Mucosa of descending colon (tissue), 3 donors: Measurements from ENCODE around the gene IL15RA. TPM values are rescaled to one million over a fixed set of nuclear protein-coding genes. Genes with fewer than 3 reads are reported as not detected.

ENCODE experiments used
- ATAC-seq: fragments of 200-7000 bp; cut with Tn5 transposase; one replicate; pipeline ENCODE4 v1.9.1; 2020; ENCODE audit warnings: mild to moderate bottlenecking, moderate library complexity
- DNase-seq, 3 donors: peaks; one replicate each; pipeline ENCODE4 v3.0.0-alpha.2; 2020
- H3K36me3 ChIP-seq: fragments of 200-600 bp; one replicate; pipeline ENCODE4 v1.8.0; 2021; ENCODE audit warnings: low read depth, mild to moderate bottlenecking
- H3K4me1 ChIP-seq: fragments of 200-600 bp; one replicate; pipeline ENCODE4 v1.8.0; 2021; ENCODE audit warnings: low read depth, mild to moderate bottlenecking
- H3K4me3 ChIP-seq: fragments of 200-600 bp; one replicate; pipeline ENCODE4 v1.8.0; 2021; ENCODE audit warnings: mild to moderate bottlenecking
- H3K9me3 ChIP-seq: fragments of 200-600 bp; one replicate; pipeline ENCODE4 v1.8.0; 2021; ENCODE audit warnings: mild to moderate bottlenecking
- intact Hi-C, 2 donors: fragments of 100-400 bp; cut with DNase I in 1 of 2; cut with micrococcal nuclease in 1 of 2; formaldehyde crosslinking; loops; one replicate each; pipeline versions ENCODE4 v1.11.0 to v1.11.1; 2022; cut with DNase I, micrococcal nuclease
- total RNA-seq, 3 donors: library from RNA; stranded (reverse); fragmentation: NEBNext Ultra II Directional in 2 of 3; extraction: Animal tissue kit (Norgen Biotek cat#: 25700) in 2 of 3; gene quantifications; one replicate each; pipeline versions ENCODE4 v1.2.1 to v1.2.4, GENCODE V29; 2021 to 2023
- TF ChIP-seq, protein P1 (sequence below): fragments of 200-600 bp; IDR thresholded peaks from one replicate; pipeline ENCODE4 v1.8.0; 2022; ENCODE audit warnings: antibody characterized with exemption, mild to moderate bottlenecking
- donor health status: DM: no; HTN: no; CAD: no; lungs with moderate emphysema.
- donor health status: DM: no; HTN: no; CAD: no.
- donor health status: DM: no; HTN: yes; CAD: no.

The IL15RA gene
- total RNA-seq, 3 donors from 2014 or later: 19.4 to 26.6 (median 20.6) TPM

DNA sequence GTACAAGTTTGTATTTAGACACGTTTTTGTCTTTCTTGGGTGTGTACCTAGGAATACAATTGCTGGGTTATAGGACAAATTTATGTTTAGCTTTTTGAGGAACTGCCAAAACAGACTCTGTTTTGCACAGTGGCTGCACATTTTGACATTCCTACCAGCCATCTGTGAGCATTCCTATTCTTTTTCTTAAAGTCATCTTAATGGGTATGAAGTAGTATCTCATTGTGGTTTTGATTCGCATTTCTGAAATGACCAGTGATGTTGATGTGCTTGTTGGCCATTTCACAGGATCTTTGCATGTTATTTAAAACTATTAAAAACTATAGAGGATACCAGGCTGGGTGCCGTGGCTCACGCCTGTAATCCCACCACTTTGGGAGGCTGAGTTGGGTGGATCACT is 32.6 kb upstream of the IL15RA start:
- no peaks in the 10 kb centered on the region for H3K9me3 ChIP-seq
- ATAC-seq (no peak), DNase-seq (no peak)
- peaks cover 7% of the 10 kb centered on the region for H3K4me1 ChIP-seq
- no peaks in the 10 kb centered on the region for H3K36me3 ChIP-seq
- TF ChIP-seq, protein P1, sequence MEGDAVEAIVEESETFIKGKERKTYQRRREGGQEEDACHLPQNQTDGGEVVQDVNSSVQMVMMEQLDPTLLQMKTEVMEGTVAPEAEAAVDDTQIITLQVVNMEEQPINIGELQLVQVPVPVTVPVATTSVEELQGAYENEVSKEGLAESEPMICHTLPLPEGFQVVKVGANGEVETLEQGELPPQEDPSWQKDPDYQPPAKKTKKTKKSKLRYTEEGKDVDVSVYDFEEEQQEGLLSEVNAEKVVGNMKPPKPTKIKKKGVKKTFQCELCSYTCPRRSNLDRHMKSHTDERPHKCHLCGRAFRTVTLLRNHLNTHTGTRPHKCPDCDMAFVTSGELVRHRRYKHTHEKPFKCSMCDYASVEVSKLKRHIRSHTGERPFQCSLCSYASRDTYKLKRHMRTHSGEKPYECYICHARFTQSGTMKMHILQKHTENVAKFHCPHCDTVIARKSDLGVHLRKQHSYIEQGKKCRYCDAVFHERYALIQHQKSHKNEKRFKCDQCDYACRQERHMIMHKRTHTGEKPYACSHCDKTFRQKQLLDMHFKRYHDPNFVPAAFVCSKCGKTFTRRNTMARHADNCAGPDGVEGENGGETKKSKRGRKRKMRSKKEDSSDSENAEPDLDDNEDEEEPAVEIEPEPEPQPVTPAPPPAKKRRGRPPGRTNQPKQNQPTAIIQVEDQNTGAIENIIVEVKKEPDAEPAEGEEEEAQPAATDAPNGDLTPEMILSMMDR: no peak
- intact Hi-C loops: loop anchor here in 1 of 2 donors (10.0 kb wide), 1 partner anchor 75 kb away; the partner anchor contains the start of gene RBM17
- no peak overlapping the region for H3K4me3 ChIP-seq

DNA sequence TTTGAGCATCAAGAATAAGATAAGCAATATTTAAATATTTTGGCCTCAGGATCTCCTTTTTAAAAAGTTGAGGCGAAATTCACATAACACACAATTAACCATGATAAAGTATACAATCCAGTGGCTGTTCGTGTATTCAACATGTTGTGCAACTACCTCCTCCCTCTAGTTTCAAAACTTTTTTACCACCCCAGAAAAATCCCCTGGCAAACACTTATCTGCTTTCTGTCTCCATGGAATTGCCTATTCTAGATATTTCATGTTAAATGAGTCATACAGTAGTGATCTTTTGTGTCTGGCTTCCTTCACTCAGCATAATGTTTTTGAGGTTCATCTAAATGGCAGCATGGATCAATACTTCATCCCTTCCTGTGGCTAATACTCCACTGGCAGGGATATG is 31.8 kb upstream of the IL15RA start:
- Histone ChIP-seq H3K36me3 (no peaks in the 10 kb centered on the region), H3K4me3 (no peak overlapping the region), H3K9me3 (no peaks in the 10 kb centered on the region), H3K4me1 (peaks cover 2% of the 10 kb centered on the region)
- DNase-seq (no peak), ATAC-seq (no peak)
- intact Hi-C loops: no loop called here
- TF ChIP-seq, protein P1: no peak

DNA sequence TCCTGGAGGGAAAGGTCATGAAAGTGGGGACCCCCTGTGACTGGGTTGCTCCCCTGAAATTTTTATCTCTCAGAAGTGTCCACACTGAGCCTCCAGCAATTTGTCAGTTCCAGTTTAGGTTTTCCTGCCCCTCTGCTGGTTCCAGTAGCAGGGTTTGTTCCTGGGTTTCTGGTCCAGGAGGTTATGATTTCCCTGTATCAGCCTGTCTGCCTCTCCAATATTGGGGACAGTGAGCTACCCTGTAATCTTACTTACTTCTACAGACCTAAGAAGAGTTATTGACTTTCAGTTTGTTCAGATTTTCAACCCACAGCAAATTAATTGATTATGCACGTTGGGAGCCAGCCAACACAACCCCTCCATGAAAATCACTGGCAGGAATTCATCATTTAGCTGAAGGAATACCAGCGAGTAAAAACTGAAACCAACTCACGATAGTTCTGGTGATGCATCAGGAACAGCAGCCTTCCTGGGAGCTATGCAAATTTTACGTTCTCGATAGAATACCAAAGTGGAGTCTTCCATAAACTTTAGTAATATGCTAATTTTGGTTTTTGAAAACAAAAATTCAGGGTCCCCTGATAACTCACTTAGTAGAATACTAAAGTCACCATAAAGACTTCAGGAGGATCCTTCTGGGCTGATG is 31.3 kb upstream of the IL15RA start:
- H3K36me3 ChIP-seq: no peaks in the 10 kb centered on the region
- intact Hi-C loops: no loop called here
- ATAC-seq (no peak), DNase-seq (no peak)
- no peaks in the 10 kb centered on the region for H3K4me1 ChIP-seq
- TF ChIP-seq, protein P1: no peak
- H3K4me3 ChIP-seq: no peak overlapping the region
- H3K9me3 ChIP-seq: no peaks in the 10 kb centered on the region

DNA sequence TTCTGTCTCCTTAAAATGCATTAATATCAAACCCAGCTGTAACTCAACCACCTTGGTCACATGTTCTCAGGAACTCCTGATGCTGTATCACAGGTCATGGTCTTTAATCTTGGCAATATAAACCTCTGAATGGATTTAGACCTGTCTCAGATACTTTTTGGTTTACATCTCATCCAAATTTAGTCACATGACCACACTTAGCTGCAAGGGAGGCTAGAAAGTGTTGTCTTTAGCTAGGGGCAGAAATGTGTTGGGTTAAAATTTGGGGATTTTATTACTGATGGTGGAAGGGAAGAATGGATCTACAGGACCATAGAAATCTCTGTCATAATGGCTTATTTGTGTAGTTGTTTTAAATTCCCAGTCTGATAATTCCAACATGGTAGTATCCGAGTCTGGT is 29.6 kb upstream of the IL15RA start:
- intact Hi-C loops: no loop called here
- no peak for DNase-seq
- no peak for ATAC-seq
- TF ChIP-seq, protein P1: no peak
- H3K9me3 ChIP-seq: no peaks in the 10 kb centered on the region
- no peaks in the 10 kb centered on the region for H3K36me3 ChIP-seq
- H3K4me1 ChIP-seq: no peaks in the 10 kb centered on the region
- H3K4me3 ChIP-seq: no peak overlapping the region

DNA sequence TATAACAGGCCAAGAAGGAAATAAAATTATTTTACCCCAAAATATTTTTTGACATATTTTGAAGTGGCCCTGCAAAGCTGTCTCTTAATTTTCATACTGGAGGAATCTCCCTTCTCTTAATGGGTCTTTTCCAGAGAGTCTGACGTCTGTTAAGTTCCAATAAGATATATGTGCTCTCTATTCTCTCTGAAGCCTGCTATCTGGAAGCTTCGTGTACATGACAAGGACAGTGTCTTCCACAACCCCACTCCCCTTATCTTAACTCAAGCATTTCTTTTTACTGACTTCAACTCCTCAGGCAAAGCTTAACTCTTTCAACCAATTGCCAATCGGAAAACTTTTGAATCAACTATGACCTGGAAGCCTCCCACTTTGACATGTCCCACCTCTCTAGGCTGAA is 29.2 kb upstream of the IL15RA start:
- ATAC-seq: no peak
- TF ChIP-seq, protein P1: no peak
- Histone ChIP-seq H3K36me3 (no peaks in the 10 kb centered on the region), H3K9me3 (no peaks in the 10 kb centered on the region), H3K4me1 (no peaks in the 10 kb centered on the region), H3K4me3 (no peak overlapping the region)
- intact Hi-C loops: no loop called here
- DNase-seq: no peak
